Body of pancreas (tissue), 4 donors: ENCODE results near the gene LRRC59.

Experiments used
- POLR2A ChIP-seq, 3 donors: fragments of 450-650 bp; IDR thresholded peaks; one replicate each; pipeline ENCODE4 v1.6.1; 2016; ENCODE audit warnings: antibody characterized with exemption in 3 of 3, mild to moderate bottlenecking in 2 of 3
- TF ChIP-seq, protein P1 (sequence below), 7 experiments: fragments of 450-650 bp in 4 of 7; fragments of 200-600 bp in 3 of 7; sonication (generic) in 3 of 7; IDR thresholded peaks; one replicate each; pipeline ENCODE4 v1.5.1; 2016 to 2019; ENCODE audit warnings: antibody characterized with exemption in 7 of 7

GRCh38 chr17:50396261-50397110 is 837 bp downstream of the LRRC59 start:
- TF ChIP-seq, protein P1, sequence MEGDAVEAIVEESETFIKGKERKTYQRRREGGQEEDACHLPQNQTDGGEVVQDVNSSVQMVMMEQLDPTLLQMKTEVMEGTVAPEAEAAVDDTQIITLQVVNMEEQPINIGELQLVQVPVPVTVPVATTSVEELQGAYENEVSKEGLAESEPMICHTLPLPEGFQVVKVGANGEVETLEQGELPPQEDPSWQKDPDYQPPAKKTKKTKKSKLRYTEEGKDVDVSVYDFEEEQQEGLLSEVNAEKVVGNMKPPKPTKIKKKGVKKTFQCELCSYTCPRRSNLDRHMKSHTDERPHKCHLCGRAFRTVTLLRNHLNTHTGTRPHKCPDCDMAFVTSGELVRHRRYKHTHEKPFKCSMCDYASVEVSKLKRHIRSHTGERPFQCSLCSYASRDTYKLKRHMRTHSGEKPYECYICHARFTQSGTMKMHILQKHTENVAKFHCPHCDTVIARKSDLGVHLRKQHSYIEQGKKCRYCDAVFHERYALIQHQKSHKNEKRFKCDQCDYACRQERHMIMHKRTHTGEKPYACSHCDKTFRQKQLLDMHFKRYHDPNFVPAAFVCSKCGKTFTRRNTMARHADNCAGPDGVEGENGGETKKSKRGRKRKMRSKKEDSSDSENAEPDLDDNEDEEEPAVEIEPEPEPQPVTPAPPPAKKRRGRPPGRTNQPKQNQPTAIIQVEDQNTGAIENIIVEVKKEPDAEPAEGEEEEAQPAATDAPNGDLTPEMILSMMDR (IDR thresholded peaks at IDR 0.05) = no peak
- peak; percentile 40 to 81 (median 81) for TF ChIP-seq POLR2A (IDR thresholded peaks at IDR 0.05)
